H9 (cell line): ENCODE measurements around the gene SPHK2. TPM values are rescaled to one million over a fixed set of nuclear protein-coding genes. Genes with fewer than 3 reads are reported as not detected.

Source experiments
- DNase-seq: peaks from one replicate; pipeline ENCODE4 v3.0.0-alpha.2; 2017
- H2AFZ ChIP-seq: one replicate; pipeline ENCODE4 v1.6.1; 2013; ENCODE audit warnings: mild to moderate bottlenecking, low read length, control low read depth, moderate library complexity
- H2AK5ac ChIP-seq: 2 replicates; pipeline ENCODE4 v1.6.1; 2013; ENCODE audit warnings: low read length, control low read depth, mixed read lengths; ENCODE audit not compliant: insufficient read length
- H2BK120ac ChIP-seq: one replicate; pipeline ENCODE4 v1.6.1; 2013; ENCODE audit warnings: low read depth, mild to moderate bottlenecking, low read length, control low read depth, inconsistent platforms; ENCODE audit not compliant: poor library complexity, severe bottlenecking
- H2BK12ac ChIP-seq: 2 replicates; pipeline ENCODE4 v1.6.1; 2013; ENCODE audit warnings: low read length, control low read depth, mixed read lengths, low read depth; ENCODE audit not compliant: insufficient read length
- H2BK15ac ChIP-seq: 2 replicates; pipeline ENCODE4 v1.6.1; 2013; ENCODE audit warnings: low read depth, low read length, control low read depth
- H2BK20ac ChIP-seq: one replicate; pipeline ENCODE4 v1.6.1; 2013; ENCODE audit warnings: low read depth, mild to moderate bottlenecking, low read length, control low read depth, inconsistent platforms; ENCODE audit not compliant: poor library complexity, severe bottlenecking
- H2BK5ac ChIP-seq: 2 replicates; pipeline ENCODE4 v1.6.1; 2013; ENCODE audit warnings: low read length, control low read depth, mixed read lengths; ENCODE audit not compliant: insufficient read length
- H3K14ac ChIP-seq: 2 replicates; pipeline ENCODE4 v1.6.1; 2013; ENCODE audit warnings: low read length, control low read depth; ENCODE audit not compliant: insufficient read depth
- H3K18ac ChIP-seq: 2 replicates; pipeline ENCODE4 v1.6.1; 2013; ENCODE audit warnings: low read depth, mild to moderate bottlenecking, mixed read lengths, low read length, control low read depth; ENCODE audit not compliant: insufficient read length
- H3K23ac ChIP-seq: 2 replicates; pipeline ENCODE4 v1.6.1; 2013; ENCODE audit warnings: low read length, control low read depth, mixed read lengths, low read depth; ENCODE audit not compliant: insufficient read length
- H3K23me2 ChIP-seq: 2 replicates; pipeline ENCODE4 v1.6.1; 2013; ENCODE audit warnings: low read depth, mild to moderate bottlenecking, mixed read lengths, low read length, control low read depth; ENCODE audit not compliant: insufficient read length, poor library complexity, severe bottlenecking
- H3K27ac ChIP-seq: 2 replicates; pipeline ENCODE4 v1.5.1; 2013; ENCODE audit warnings: low read length, control low read depth, mixed read lengths, low read depth; ENCODE audit not compliant: insufficient read length
- H3K27me3 ChIP-seq: 2 replicates; pipeline ENCODE4 v1.6.1; 2013; ENCODE audit warnings: low read length, control low read depth, inconsistent platforms; ENCODE audit not compliant: insufficient read depth
- H3K4ac ChIP-seq: 2 replicates; pipeline ENCODE4 v1.6.1; 2013; ENCODE audit warnings: low read depth, mild to moderate bottlenecking, control low read depth, inconsistent platforms, low read length, moderate library complexity
- H3K4me1 ChIP-seq: 2 replicates; pipeline ENCODE4 v1.6.1; 2013; ENCODE audit warnings: low read length, control low read depth, inconsistent platforms; ENCODE audit not compliant: insufficient read depth
- H3K4me2 ChIP-seq: 2 replicates; pipeline ENCODE4 v1.6.1; 2013; ENCODE audit warnings: low read length, control low read depth, mixed read lengths; ENCODE audit not compliant: insufficient read length, insufficient read depth
- H3K56ac ChIP-seq: 2 replicates; pipeline ENCODE4 v1.6.1; 2013; ENCODE audit warnings: low read depth, mild to moderate bottlenecking, mixed read lengths, low read length, control low read depth; ENCODE audit not compliant: insufficient read length
- H3K79me1 ChIP-seq: 2 replicates; pipeline ENCODE4 v1.6.1; 2013; ENCODE audit warnings: low read depth, mild to moderate bottlenecking, moderate library complexity, low read length, control low read depth, inconsistent platforms; ENCODE audit not compliant: insufficient read depth, poor library complexity, severe bottlenecking
- H3K79me2 ChIP-seq: 2 replicates; pipeline ENCODE4 v1.6.1; 2013; ENCODE audit warnings: low read length, control low read depth, inconsistent platforms; ENCODE audit not compliant: insufficient read depth
- H3K9ac ChIP-seq: 2 replicates; pipeline ENCODE4 v1.6.1; 2013; ENCODE audit warnings: low read length, control low read depth, mixed read lengths; ENCODE audit not compliant: insufficient read length; ENCODE audit errors: extremely low read depth
- H3K9me3 ChIP-seq: one replicate; pipeline ENCODE4 v1.6.1; 2013; ENCODE audit warnings: low read depth, low read length, inconsistent platforms; ENCODE audit not compliant: control insufficient read depth
- H3T11ph ChIP-seq: one replicate; pipeline ENCODE4 v1.6.1; 2013; ENCODE audit warnings: mild to moderate bottlenecking, low read length, control low read depth, inconsistent platforms
- H4K20me1 ChIP-seq: one replicate; pipeline ENCODE4 v1.6.1; 2013; ENCODE audit not compliant: control insufficient read depth, insufficient read length, insufficient read depth
- H4K5ac ChIP-seq: 2 replicates; pipeline ENCODE4 v1.6.1; 2013; ENCODE audit warnings: low read depth, mild to moderate bottlenecking, mixed read lengths, low read length, control low read depth; ENCODE audit not compliant: insufficient read length
- H4K8ac ChIP-seq: replicated peaks from 2 replicates; pipeline ENCODE4 v1.6.1; 2013; ENCODE audit warnings: low read length, control low read depth, mixed read lengths, low read depth; ENCODE audit not compliant: insufficient read length
- H4K91ac ChIP-seq: 2 replicates; pipeline ENCODE4 v1.6.1; 2013; ENCODE audit warnings: low read depth, mild to moderate bottlenecking, moderate library complexity, mixed read lengths, low read length, control low read depth; ENCODE audit not compliant: insufficient read length
- H3K27ac Mint-ChIP-seq, 3 experiments: 2 replicates in 2 of 3; 3 replicates in 1 of 3; pipeline ENCODE4 v1.8.0; 2020 to 2021; ENCODE audit warnings: mixed read lengths in 3 of 3, mild to moderate bottlenecking in 1 of 3, moderate library complexity in 1 of 3
- H3K27me3 Mint-ChIP-seq: 2 replicates; pipeline ENCODE4 v1.8.0; 2021; ENCODE audit warnings: low read depth, mild to moderate bottlenecking, moderate library complexity, mixed read lengths
- H3K36me3 Mint-ChIP-seq, 3 experiments: 2 replicates in 2 of 3; 3 replicates in 1 of 3; pipeline ENCODE4 v1.8.0; 2020 to 2021; ENCODE audit warnings: low read depth in 3 of 3, mixed read lengths in 3 of 3; ENCODE audit not compliant: insufficient read depth in 1 of 3
- H3K4me1 Mint-ChIP-seq, 2 experiments: 2 replicates each; pipeline ENCODE4 v1.8.0; 2020; ENCODE audit warnings: mixed read lengths in 2 of 2
- H3K4me3 Mint-ChIP-seq, 2 experiments: 2 replicates in 1 of 2; 3 replicates in 1 of 2; pipeline ENCODE4 v1.8.0; 2020 to 2021; ENCODE audit warnings: mild to moderate bottlenecking in 2 of 2, mixed read lengths in 2 of 2, moderate library complexity in 1 of 2
- H3K9me3 Mint-ChIP-seq, 2 experiments: 2 replicates in 1 of 2; 3 replicates in 1 of 2; pipeline ENCODE4 v1.8.0; 2020; ENCODE audit warnings: mild to moderate bottlenecking in 2 of 2, mixed read lengths in 2 of 2, moderate library complexity in 1 of 2
- WGBS: extraction: QIAGEN DNeasy Blood & Tissue Kit; methylation state at CpG from one replicate; pipeline ENCODE4 v1.1.7; 2013; ENCODE audit warnings: missing lambda C conversion rate, low lambda C conversion rate, mixed read lengths; ENCODE audit not compliant: insufficient read length; ENCODE audit errors: extremely low coverage; 5-methylcytosine and 5-hydroxymethylcytosine counted together
- total RNA-seq: library from RNA; stranded (reverse); gene quantifications from 2 replicates; pipeline ENCODE4 v1.2.1, GENCODE V29; 2021
- TF ChIP-seq, protein P1 (sequence below): fragments of 200-600 bp; sonication (generic); conservative IDR thresholded peaks from 3 replicates; pipeline ENCODE4 v1.8.0; 2021; ENCODE audit warnings: antibody characterized with exemption, mild to moderate bottlenecking

The SPHK2 gene
- total RNA-seq, 1 experiment from 2014 or later, result 57.2 TPM

DNA sequence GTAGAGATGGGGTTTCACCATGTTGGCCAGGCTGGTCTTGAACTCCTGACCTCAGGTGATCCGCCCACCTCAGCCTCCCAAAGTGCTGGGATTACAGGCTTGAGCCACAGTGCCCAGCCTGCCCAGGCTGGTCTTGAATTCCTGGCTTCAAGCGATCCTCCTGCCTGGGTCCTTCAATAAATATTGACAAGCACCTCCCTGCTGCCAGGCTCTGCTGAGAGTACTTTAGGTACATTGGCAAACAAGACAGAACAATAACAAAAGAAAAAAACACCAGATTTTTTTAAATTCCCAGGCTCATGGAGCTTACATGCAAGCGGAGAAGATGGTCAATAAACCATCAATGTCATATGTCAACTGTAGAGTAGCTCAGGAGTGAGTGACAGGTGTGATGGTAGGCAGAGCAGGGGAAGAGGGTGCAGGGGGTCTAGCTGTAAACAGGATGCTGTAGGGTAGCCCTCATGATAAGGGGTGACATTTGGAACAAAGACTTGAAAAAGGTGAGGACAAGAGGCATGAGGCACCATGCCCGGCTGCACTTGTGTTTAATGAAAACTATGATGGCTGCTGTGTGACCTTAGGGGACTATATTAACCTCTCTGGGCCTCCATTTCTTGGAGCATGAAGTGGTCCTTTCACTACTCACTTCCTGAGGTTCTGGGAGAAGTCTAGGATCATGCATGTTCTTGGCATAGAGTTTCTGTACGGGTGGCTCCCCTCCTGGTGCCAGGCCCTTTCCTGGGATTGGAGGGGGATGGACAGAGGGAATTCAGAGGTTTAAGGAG is 47.7 kb upstream of the SPHK2 start:
- no peaks in the 10 kb centered on the region for H3K27me3 ChIP-seq
- no peak overlapping the region for H2BK12ac ChIP-seq
- no peak for DNase-seq
- H3K79me2 ChIP-seq, result no peaks in the 10 kb centered on the region
- no peak overlapping the region for H3K9ac ChIP-seq
- peaks cover 15% of the 10 kb centered on the region for H3K27me3 Mint-ChIP-seq
- no peak overlapping the region for H2BK5ac ChIP-seq
- no peaks in the 10 kb centered on the region for H3K9me3 ChIP-seq
- H3K18ac ChIP-seq, result no peak overlapping the region
- no peak overlapping the region for H3K23ac ChIP-seq
- no peaks in the 10 kb centered on the region for H3K9me3 Mint-ChIP-seq
- no peak overlapping the region for H4K91ac ChIP-seq
- no peak overlapping the region for H3T11ph ChIP-seq
- WGBS, result no CpG with 5 or more reads among the region's 5 CpGs
- H3K36me3 Mint-ChIP-seq, result no peaks in the 10 kb centered on the region
- peaks cover 3% of the 10 kb centered on the region; the same call in 1 of the 2 replicates for H3K4me1 ChIP-seq
- TF ChIP-seq, protein P1, sequence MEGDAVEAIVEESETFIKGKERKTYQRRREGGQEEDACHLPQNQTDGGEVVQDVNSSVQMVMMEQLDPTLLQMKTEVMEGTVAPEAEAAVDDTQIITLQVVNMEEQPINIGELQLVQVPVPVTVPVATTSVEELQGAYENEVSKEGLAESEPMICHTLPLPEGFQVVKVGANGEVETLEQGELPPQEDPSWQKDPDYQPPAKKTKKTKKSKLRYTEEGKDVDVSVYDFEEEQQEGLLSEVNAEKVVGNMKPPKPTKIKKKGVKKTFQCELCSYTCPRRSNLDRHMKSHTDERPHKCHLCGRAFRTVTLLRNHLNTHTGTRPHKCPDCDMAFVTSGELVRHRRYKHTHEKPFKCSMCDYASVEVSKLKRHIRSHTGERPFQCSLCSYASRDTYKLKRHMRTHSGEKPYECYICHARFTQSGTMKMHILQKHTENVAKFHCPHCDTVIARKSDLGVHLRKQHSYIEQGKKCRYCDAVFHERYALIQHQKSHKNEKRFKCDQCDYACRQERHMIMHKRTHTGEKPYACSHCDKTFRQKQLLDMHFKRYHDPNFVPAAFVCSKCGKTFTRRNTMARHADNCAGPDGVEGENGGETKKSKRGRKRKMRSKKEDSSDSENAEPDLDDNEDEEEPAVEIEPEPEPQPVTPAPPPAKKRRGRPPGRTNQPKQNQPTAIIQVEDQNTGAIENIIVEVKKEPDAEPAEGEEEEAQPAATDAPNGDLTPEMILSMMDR, result no peak
- peak overlapping the region in 2 of 3 experiments; percentile 18 to 21; a peak in 1 of 7 replicates for H3K27ac Mint-ChIP-seq
- H4K20me1 ChIP-seq, result no peaks in the 10 kb centered on the region
- H3K56ac ChIP-seq, result no peak overlapping the region
- H3K23me2 ChIP-seq, result peaks cover 3% of the 10 kb centered on the region
- no peak overlapping the region for H2BK20ac ChIP-seq
- H4K5ac ChIP-seq, result no peak overlapping the region
- no peak overlapping the region for H3K4ac ChIP-seq
- no peak overlapping the region for H2AFZ ChIP-seq
- H2AK5ac ChIP-seq, result peak overlapping the region; percentile 73
- H3K79me1 ChIP-seq, result no peaks in the 10 kb centered on the region
- H3K4me2 ChIP-seq, result no peak overlapping the region
- peak overlapping the region in 1 of 2 experiments; percentile 21; a peak in 1 of 5 replicates for H3K4me3 Mint-ChIP-seq
- no peak overlapping the region for H3K14ac ChIP-seq
- no peak overlapping the region for H3K27ac ChIP-seq
- no peak overlapping the region for H2BK120ac ChIP-seq
- no peak overlapping the region for H4K8ac ChIP-seq
- no peak overlapping the region for H2BK15ac ChIP-seq
- H3K4me1 Mint-ChIP-seq, result peaks cover 26 to 32% of the 10 kb centered on the region in 2 experiments
